Panc1 (cell line): ENCODE data around the gene DSCAML1. TPM values are rescaled to one million over a fixed set of nuclear protein-coding genes. Genes with fewer than 3 reads are reported as not detected.

Source experiments
- ATAC-seq: fragments of 200-7000 bp; cut with Tn5 transposase; 2 replicates; pipeline ENCODE4 v1.9.1; 2020; ENCODE audit warnings: mild to moderate bottlenecking, moderate library complexity
- BruUV-seq: library from RNA; stranded (reverse); fragments of 400-500 nt; replicated peaks from 2 replicates; lab custom pipeline; 2021; lab: Mats Ljungman, UMichigan
- CTCF ChIA-PET: fragments of 300-600 bp; sonication (Branson Sonifier 250); formaldehyde crosslinking; loops from one replicate; lab custom pipeline; 2022; ENCODE audit warnings: antibody characterized with exemption; lab: Charles Lee
- POLR2A ChIA-PET: fragments of 300-600 bp; sonication (Branson Sonifier 250); formaldehyde crosslinking; loops from one replicate; lab custom pipeline; 2022; ENCODE audit warnings: antibody characterized with exemption; lab: Charles Lee
- DNase-seq: peaks from one replicate; pipeline ENCODE4 v3.0.0-alpha.2; 2010; ENCODE audit warnings: low read depth, low spot score
- H3K27ac ChIP-seq: 2 replicates; pipeline ENCODE4 v1.5.1; 2011; ENCODE audit warnings: mild to moderate bottlenecking, low read length, inconsistent platforms
- H3K27me3 ChIP-seq: fragments of 200-500 bp; sonication (Bioruptor generic); 2 replicates; pipeline ENCODE4 v1.6.0; 2014; ENCODE audit warnings: low read length, inconsistent platforms; ENCODE audit not compliant: control insufficient read depth, insufficient read depth
- H3K36me3 ChIP-seq: fragments of 200-500 bp; sonication (Bioruptor generic); 2 replicates; pipeline ENCODE4 v1.5.1; 2014; ENCODE audit warnings: inconsistent platforms, mild to moderate bottlenecking, low read length, moderate library complexity; ENCODE audit not compliant: control insufficient read depth, insufficient read depth
- H3K4me1 ChIP-seq: 2 replicates; pipeline ENCODE4 v1.5.1; 2011; ENCODE audit warnings: inconsistent platforms, mild to moderate bottlenecking, low read length, moderate library complexity; ENCODE audit not compliant: control insufficient read depth, insufficient read depth
- H3K4me3 ChIP-seq, 2 experiments: 2 replicates each; pipeline ENCODE4 v1.5.1; 2011 to 2012; ENCODE audit warnings: low read depth in 2 of 2, low read length in 2 of 2, mild to moderate bottlenecking in 2 of 2, inconsistent platforms in 1 of 2, moderate library complexity in 1 of 2
- H3K9me3 ChIP-seq: fragments of 200-500 bp; sonication (Bioruptor generic); 2 replicates; pipeline ENCODE4 v1.5.1; 2014; ENCODE audit warnings: low read depth, mild to moderate bottlenecking, inconsistent platforms, low read length, moderate library complexity; ENCODE audit not compliant: control insufficient read depth, insufficient read depth
- POLR2AphosphoS5 ChIP-seq: IDR thresholded peaks from 2 replicates; pipeline ENCODE4 v1.6.1; 2012; ENCODE audit warnings: mild to moderate bottlenecking, low read depth, low read length, moderate library complexity
- SIN3A ChIP-seq: IDR thresholded peaks from 2 replicates; pipeline ENCODE4 v1.6.1; 2012; ENCODE audit warnings: low read depth, mild to moderate bottlenecking, low read length, moderate library complexity, borderline replicate concordance; ENCODE audit not compliant: insufficient read depth
- TCF7L2 ChIP-seq: IDR thresholded peaks from 2 replicates; pipeline ENCODE4 v1.6.1; 2011; ENCODE audit warnings: mild to moderate bottlenecking, low read depth, low read length, inconsistent platforms
- in situ Hi-C: cut with HindIII; loops from 2 replicates; pipeline ENCODE4 v1.10.0; 2016; ENCODE audit warnings: low sequenced_read_pairs, low pct_unique_long_range_greater_than_20kb
- intact Hi-C: fragments of 100-400 bp; cut with micrococcal nuclease; formaldehyde crosslinking; loops from one replicate; pipeline ENCODE4 v1.10.0; 2022; ENCODE audit not compliant: unreplicated experiment
- total RNA-seq: library from RNA; stranded (reverse); gene quantifications from one replicate; pipeline ENCODE4 v1.2.1, GENCODE V29; 2021; ENCODE audit not compliant: unreplicated experiment
- TF ChIP-seq, protein P1 (sequence below): fragments of 450-650 bp; IDR thresholded peaks from 2 replicates; pipeline ENCODE4 v1.5.1; 2017; ENCODE audit warnings: mild to moderate bottlenecking
- TF ChIP-seq, protein P2 (sequence below), 2 experiments: IDR thresholded peaks; 2 replicates each; pipeline ENCODE4 v1.6.1; 2011 to 2012; ENCODE audit warnings: low read depth in 2 of 2, control low read depth in 1 of 2, low read length in 1 of 2, mild to moderate bottlenecking in 1 of 2, moderate library complexity in 1 of 2; ENCODE audit not compliant: insufficient read depth in 1 of 2

DSCAML1 gene
- total RNA-seq, 1 experiment from 2014 or later: 1.6 TPM

DNA sequence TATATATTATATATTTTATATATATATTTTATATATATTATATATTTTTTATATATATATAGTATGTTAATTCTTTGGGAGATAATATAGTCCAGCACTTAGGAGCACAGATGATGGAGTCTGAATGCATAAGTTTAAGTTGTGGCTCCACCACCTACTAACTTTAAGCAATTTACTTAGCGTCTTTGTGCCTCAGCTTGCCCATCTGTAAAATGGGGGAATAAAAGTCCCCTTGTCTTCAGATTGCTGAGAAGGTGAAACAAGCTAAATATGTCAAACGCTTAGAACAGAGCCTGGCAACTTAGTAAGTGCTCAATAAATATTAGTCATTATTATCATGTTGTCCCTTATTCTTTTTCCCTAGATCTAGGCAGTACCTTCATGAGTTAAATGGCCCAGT is 27.5 kb downstream of the DSCAML1 start:
- no peaks in the 10 kb centered on the region for H3K4me1 ChIP-seq
- DNase-seq (no peak), ATAC-seq (no peak)
- no peaks in the 10 kb centered on the region for H3K27me3 ChIP-seq
- CTCF ChIA-PET: interaction anchor here (0.7 kb wide), 1 partner anchor 109 kb away, joined by 3 read pairs; no protein-coding TSS in a partner anchor
- no peak overlapping the region for H3K4me3 ChIP-seq
- TF ChIP-seq POLR2AphosphoS5: no peak
- TF ChIP-seq, protein P1, sequence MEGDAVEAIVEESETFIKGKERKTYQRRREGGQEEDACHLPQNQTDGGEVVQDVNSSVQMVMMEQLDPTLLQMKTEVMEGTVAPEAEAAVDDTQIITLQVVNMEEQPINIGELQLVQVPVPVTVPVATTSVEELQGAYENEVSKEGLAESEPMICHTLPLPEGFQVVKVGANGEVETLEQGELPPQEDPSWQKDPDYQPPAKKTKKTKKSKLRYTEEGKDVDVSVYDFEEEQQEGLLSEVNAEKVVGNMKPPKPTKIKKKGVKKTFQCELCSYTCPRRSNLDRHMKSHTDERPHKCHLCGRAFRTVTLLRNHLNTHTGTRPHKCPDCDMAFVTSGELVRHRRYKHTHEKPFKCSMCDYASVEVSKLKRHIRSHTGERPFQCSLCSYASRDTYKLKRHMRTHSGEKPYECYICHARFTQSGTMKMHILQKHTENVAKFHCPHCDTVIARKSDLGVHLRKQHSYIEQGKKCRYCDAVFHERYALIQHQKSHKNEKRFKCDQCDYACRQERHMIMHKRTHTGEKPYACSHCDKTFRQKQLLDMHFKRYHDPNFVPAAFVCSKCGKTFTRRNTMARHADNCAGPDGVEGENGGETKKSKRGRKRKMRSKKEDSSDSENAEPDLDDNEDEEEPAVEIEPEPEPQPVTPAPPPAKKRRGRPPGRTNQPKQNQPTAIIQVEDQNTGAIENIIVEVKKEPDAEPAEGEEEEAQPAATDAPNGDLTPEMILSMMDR: no peak
- TF ChIP-seq TCF7L2: no peak
- TF ChIP-seq, protein P2, sequence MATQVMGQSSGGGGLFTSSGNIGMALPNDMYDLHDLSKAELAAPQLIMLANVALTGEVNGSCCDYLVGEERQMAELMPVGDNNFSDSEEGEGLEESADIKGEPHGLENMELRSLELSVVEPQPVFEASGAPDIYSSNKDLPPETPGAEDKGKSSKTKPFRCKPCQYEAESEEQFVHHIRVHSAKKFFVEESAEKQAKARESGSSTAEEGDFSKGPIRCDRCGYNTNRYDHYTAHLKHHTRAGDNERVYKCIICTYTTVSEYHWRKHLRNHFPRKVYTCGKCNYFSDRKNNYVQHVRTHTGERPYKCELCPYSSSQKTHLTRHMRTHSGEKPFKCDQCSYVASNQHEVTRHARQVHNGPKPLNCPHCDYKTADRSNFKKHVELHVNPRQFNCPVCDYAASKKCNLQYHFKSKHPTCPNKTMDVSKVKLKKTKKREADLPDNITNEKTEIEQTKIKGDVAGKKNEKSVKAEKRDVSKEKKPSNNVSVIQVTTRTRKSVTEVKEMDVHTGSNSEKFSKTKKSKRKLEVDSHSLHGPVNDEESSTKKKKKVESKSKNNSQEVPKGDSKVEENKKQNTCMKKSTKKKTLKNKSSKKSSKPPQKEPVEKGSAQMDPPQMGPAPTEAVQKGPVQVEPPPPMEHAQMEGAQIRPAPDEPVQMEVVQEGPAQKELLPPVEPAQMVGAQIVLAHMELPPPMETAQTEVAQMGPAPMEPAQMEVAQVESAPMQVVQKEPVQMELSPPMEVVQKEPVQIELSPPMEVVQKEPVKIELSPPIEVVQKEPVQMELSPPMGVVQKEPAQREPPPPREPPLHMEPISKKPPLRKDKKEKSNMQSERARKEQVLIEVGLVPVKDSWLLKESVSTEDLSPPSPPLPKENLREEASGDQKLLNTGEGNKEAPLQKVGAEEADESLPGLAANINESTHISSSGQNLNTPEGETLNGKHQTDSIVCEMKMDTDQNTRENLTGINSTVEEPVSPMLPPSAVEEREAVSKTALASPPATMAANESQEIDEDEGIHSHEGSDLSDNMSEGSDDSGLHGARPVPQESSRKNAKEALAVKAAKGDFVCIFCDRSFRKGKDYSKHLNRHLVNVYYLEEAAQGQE (IDR thresholded peaks at IDR 0.05; ENCODE audit: insufficient read depth in 1 of 2, low read depth in 2 of 2, low read length in 1 of 2): no peak
- no peak for TF ChIP-seq SIN3A
- in situ Hi-C loops: no loop called here
- POLR2A ChIA-PET: no interaction called here
- no TSS peak for BruUV-seq
- intact Hi-C loops: no loop called here
- H3K36me3 ChIP-seq: no peaks in the 10 kb centered on the region
- no peak overlapping the region for H3K27ac ChIP-seq
- H3K9me3 ChIP-seq: no peaks in the 10 kb centered on the region

DNA sequence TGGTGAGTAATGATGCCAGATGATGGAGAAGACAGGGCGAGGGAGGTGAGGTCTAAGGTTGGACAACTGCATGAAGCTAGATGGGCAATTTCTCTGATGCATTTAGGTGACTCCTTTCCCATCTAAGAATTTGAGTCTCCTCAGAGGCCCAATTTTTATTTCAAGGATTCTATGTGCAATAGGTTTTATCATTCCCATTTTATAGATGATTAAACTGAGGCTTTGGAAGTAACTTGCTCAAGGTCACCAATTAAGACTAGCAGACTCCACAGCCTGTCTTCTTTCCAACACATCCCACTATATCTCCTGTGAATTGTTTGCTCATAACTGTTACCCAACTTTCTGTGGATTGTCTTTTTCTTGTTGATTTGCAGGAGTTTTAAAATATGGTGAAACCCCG is 28.5 kb downstream of the DSCAML1 start:
- TF ChIP-seq SIN3A: no peak
- no peak for TF ChIP-seq POLR2AphosphoS5
- TF ChIP-seq, protein P2 (IDR thresholded peaks at IDR 0.05; ENCODE audit: insufficient read depth in 1 of 2, low read depth in 2 of 2, low read length in 1 of 2): no peak
- no peaks in the 10 kb centered on the region for H3K9me3 ChIP-seq
- ATAC-seq (no peak), DNase-seq (no peak)
- H3K4me3 ChIP-seq: no peak overlapping the region
- BruUV-seq: no TSS peak
- in situ Hi-C loops: no loop called here
- ChIA-PET POLR2A (no interaction called here), CTCF (no interaction called here)
- no peaks in the 10 kb centered on the region for H3K36me3 ChIP-seq
- H3K4me1 ChIP-seq: no peaks in the 10 kb centered on the region
- intact Hi-C loops: no loop called here
- H3K27ac ChIP-seq: no peak overlapping the region
- no peaks in the 10 kb centered on the region for H3K27me3 ChIP-seq
